Measurements from ENCODE around the gene ARID3B.
A peak's percentile ranks its signal among the peaks of the same experiment; 100 is the strongest.
"Not testable (repeated sequence)": the region's sequence is repeated elsewhere in the genome, so short reads cannot be mapped to it uniquely, and the experiment has no call there.

ARID3B gene

DNA sequence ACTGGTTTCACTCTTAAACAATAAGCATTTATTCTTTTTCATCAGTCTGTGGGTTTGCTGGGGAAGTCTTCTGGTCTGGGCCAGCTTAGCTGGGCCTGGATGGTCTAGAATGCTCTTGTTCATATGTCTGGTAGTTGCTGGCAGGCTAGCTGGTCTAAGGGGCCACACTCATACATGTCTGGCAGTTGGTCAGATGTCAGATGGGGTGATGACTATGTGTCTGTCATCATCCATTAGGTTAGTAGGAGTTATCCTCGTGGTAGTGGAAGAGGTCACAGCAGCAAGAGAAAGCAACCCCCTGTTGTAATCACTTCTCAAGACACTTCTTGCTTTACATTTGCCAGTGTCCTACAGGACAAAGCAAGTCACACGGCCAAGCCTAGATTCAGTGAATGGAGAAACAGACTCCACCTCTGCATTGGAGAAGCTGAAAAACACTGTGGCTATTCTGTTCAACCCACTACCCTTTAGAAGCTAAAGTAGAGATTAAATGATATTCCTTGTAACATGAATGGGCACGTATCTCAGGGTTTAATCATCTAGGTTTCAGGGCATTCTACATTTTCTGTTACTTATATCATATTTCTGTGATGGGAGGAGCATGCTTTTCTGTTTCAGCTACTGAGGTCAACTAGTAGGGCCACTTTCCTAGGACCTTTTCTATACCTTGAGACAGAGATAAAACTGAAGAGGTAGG, 5.5 kb upstream of the ARID3B start:
- DNase-seq (ENCODE audit: low spot score), result no peak

DNA sequence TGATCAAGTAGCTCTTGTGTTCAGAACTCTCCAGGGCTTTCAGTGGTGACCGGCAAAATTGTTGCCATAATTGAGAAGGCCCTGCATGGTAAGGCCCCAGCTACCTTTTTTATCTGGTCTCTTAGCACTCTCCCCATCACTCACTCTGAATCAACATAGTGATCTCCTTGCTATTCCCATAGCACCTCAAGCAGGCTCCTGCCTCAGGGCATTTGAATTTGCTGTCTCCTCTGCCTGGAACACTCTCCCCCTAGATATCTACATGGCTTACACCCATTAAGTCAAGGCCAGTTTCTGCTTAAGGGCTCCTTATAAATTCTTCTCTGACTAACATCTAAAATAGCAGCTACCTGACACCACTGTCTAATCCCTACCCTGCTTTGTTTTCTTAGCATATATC, 3.3 kb upstream of the ARID3B start:
- no peak for DNase-seq (ENCODE audit: low spot score)

GRCh38 chr15:74539521-74539920, 1.5 kb upstream of the ARID3B start:
- not testable (repeated sequence) for DNase-seq (ENCODE audit: low spot score)

DNA sequence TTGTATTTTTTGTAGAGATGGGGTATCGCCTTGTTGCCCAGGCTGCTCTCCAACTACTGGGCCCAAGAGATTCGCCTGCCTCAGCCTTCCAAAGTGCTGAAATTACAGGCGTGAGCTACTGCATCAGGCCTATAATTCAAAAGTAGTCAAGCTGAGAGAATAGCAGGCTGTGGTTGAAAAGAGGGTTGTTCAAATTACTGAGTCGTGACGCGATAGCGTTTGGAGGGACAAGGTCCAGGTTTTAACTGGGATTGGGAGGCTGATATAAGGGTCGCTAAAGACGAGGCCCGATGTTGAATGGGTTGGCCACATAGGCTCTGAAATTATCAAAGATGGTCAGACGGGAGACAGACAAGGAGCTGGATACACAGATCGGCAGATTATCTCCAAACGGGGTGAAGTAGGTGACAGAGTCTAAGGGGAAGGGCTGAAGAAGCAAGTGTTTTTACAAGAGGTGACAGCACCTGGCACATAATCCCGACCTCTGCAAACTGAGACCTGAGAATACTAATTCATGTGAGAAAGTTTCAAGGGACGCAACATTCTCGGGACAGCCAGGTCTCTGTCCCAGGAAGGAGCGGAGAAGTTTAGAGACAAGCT, 759 bp upstream of the ARID3B start:
- DNase-seq (ENCODE audit: low spot score), result peak; percentile 56

DNA sequence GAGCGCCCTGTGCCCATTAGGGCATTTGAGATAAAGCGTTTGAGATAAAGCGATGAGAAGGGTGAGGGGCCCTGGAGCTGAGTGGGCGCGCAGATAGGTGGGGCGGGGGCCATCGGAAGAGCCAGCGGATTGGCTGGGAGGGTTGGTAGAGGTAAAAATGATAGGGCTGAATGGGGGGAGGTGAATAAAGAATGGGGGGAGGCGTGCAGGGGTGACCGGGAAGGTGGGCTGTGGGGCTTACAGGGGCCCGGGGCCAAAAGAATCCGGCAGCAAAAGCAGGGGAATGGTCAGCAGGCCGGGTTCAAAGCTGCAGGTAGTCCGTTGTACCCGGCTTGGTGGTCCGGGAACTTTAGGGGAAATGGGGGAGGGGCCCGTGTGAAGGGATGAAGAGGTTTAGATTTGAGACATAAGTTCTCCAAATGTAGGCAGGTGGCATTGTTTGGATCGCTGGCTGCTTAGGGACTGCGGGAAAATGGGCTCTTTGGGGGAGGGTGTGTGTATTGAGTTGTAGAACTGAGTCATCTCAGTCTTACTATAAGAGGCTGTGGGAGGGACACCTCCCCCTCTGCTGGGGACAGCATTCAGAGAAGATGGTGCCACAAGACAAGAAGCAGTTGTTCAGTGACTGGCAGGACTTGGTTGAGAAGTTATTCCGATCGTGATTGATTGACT, 610 bp downstream of the ARID3B start:
- DNase-seq (ENCODE audit: low spot score), result peak; percentile 53

DNA sequence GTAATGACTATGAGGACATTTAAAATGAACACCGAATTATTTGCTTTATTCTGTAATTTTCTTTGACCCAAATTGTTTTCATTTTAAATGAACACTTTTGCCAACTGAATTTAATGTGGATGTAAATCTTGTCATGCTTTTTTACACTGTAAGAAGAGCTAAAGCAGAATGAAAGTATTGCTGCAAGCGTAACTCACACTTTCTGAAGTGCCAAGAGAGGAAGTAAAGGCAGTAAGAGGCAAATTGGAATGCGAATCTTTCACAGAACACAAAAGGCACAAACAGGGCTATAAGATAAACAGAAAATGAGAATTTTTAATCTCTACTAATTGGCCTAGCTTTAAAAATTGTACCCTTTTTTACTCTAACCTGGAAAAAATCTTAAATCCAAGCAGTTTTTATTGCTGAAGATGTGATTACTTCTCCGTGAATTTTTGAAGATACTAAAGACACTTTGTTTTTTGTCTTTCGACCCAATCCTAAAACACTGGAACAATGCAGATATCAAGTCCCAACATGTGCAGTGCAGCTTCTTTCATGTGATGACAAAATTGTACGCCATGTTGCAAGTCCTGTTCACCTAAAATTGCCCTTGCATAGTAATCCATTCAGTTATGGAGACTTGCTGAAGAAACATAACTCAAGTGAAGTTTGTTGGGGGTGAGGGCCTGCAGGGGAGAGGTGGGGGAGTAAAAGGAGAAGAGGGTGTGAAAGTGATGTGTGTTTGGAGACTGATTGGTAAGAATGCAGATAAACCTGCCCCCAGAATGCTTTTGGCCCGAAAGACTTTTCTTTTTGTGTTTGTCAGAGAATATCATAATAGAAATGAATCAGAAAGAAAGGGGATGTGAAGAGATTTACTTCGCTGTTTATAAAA, 1.4 kb downstream of the ARID3B start:
- no peak for DNase-seq (ENCODE audit: low spot score)

DNA sequence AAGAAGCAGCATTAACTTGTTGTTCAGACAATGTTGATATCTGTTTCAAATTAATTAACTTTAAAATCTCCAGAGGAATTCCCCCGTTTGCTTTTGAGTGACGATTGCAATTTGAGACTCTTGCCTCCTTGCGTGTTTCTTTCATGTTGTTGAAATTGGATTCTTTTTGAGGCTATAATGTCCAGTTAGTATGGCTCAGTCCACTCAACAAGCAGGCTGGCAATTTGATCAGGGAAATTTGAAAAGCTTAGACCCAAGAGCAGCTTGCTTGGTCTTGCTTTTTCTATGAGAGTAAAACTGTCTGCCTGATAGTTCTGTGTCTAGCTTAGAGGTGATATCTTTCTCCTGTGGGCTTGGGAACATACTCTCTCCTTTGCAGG, 2.0 kb downstream of the ARID3B start:
- DNase-seq (ENCODE audit: low spot score), result no peak

DNA sequence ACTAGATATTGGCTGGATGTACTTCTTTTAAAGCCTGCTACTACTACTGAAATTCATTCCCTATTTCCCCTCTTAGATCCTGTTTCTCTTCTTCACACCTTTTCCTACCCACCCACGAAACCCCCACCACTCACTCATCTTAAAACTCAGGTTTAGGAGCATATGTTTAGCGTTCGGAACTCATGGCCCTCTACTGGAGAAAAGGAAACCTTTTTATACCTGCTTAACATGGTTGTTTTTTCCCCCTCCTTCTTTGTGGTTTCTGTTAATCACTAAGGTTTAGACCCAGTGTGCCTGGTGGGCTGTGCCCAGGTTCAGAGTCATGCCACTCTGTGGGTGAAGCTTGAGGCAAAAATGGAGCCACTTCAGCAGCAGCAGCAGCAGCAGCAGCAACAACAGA, 2.6 kb downstream of the ARID3B start:
- peak; percentile 51 for DNase-seq (ENCODE audit: low spot score)

GRCh38 chr15:74545086-74545485, 4.1 kb downstream of the ARID3B start:
- DNase-seq (ENCODE audit: low spot score), result no peak

- DNase-seq (ENCODE audit: low spot score), result peak; percentile 95
Measured at GRCh38 chr15:74545776-74546656, 5.0 kb downstream of the ARID3B start.

GRCh38 chr15:74547616-74548015, 6.6 kb downstream of the ARID3B start:
- DNase-seq (ENCODE audit: low spot score), result no peak

DNA sequence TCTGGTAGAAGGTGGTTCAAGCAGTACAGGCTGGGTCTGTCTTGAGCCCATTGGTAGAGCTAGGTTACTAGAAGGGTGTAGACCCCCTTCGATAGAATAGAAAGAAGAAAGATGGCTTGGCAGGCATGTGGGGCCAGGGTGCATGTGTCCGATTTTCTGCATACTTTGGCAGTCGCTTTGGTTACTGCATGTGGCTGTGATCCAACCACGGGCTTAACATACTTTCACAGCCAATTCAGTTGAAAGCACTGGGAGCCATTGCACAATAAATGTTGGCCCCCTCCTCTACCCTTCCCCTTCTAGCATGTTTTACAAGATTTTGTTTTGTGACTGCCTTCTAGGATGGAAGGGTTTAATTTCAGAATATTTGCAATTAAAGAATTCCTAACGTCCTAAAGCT, 7.2 kb downstream of the ARID3B start:
- DNase-seq (ENCODE audit: low spot score), result no peak

DNA sequence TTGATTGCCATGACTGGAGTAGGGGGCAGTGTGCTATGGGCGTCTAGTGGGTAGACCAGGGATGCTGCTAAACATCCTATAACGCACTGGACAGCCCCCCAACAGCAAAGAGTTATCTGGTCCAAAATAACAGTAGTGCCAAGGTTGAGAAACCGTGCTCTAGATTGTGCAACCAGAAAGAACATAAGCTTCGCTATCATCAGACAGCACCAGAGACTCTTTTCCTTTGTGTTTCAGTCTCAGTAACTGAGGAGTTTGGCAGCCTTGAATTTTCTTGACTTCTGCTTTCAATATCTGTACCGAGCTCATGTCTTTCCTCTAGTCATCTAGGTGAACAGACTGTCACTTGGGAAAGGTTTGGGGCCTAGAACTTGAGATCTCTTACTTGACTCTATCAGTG, 8.8 kb downstream of the ARID3B start:
- no peak for DNase-seq (ENCODE audit: low spot score)

DNA sequence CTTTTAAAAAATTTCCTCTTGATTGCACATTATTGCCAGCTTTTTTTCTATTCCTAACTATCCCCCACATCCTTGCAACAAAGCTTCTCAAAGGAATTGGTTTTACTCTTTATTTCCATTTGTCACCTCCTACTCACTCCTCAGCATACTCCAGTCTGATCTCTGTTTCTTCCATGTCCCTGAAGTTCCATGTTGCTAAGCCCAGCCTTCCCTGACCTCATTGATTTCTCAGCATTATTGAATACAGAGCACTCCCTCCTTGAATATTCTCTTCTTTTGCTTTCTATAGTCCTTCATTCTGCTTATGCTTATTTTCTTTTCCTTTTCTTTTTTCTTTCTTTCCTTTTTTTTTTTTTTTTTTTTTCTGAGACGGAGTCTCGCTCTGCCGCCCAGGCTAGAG, 10.7 kb downstream of the ARID3B start:
- no peak for DNase-seq (ENCODE audit: low spot score)

DNA sequence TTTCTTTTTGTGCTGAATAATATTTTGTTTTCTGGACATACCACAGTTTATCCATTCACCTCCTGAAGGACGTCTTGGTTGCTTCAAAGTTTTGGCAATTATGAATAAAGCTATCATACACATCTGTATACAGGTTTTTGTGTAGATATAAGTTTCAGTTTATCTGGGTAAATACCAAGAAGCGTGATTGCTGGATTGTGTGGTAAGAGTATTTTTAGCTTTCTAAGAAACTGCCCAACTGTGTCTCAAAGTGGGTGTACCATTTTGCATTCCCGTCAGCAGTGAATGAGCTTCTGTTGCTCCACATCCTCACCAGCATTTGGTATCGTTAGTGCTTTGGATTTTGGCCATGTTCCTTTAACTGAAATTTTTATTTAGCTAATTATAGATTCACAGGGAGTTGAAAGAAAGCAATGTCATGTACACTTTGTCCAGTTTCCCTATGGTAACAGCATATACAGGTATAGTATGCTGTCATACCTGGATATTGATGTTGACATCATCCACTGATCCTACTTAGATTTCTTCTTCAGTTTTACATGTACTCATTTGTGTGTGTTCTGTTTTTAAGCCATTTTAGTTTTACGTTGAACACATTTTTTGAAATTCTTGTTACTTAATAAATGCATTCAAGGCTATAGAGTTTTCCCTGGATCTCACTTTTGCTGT, 11.9 kb downstream of the ARID3B start:
- DNase-seq (ENCODE audit: low spot score), result no peak

- no peak for DNase-seq (ENCODE audit: low spot score)
Measured at GRCh38 chr15:74555192-74555591, 14.2 kb downstream of the ARID3B start.

DNA sequence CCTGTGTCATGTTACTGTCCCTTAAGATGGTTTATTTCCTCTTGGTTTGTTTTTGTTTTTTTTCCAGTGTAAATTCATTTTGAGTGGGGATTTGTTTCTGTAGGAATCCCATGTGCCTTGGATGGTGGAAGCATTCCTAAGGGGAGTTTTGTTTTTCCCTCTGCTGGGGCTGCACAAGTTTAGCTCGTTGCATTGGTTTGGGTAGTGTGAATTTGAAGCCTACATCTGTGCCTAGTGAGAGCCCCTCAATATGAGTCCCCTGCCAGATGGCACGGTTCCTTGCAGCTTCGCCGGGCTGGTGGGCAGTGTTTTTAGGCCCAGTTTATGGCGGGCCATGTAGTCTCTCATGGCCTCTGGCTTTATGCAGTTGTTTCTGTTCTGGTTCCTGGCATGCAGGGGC, 17.7 kb downstream of the ARID3B start:
- DNase-seq (ENCODE audit: low spot score), result no peak

- DNase-seq (ENCODE audit: low spot score), result no peak
Measured at GRCh38 chr15:74563442-74563841, 22.4 kb downstream of the ARID3B start.

- DNase-seq (ENCODE audit: low spot score), result no peak
Measured at GRCh38 chr15:74564182-74564581, 23.2 kb downstream of the ARID3B start.

GRCh38 chr15:74565381-74566085, 24.5 kb downstream of the ARID3B start:
- no peak for DNase-seq (ENCODE audit: low spot score)
